OCI-LY3 (cell line): Measurements from ENCODE around the gene EIF4EBP2.

Experiments used
- H2AFZ ChIP-seq: fragments of 200-600, 300-600 bp; shearing (Covaris generic); 2 replicates; pipeline ENCODE4 v1.6.0; 2014; ENCODE audit warnings: antibody characterized with exemption, low read depth, low read length
- H3K27ac ChIP-seq: fragments of 200-600, 300-600 bp; sonication (generic); 2 replicates; pipeline ENCODE4 v1.5.1; 2014; ENCODE audit warnings: mild to moderate bottlenecking, low read length, moderate library complexity, mixed read lengths
- H3K27me3 ChIP-seq: fragments of 200-600, 300-600 bp; sonication (generic); 2 replicates; pipeline ENCODE4 v1.6.1; 2014; ENCODE audit warnings: low read depth, low read length, mixed read lengths
- H3K36me3 ChIP-seq: fragments of 200-600, 300-600 bp; sonication (generic); replicated peaks from 2 replicates; pipeline ENCODE3; 2014; ENCODE audit warnings: low read depth, low read length, mixed read lengths
- H3K4me1 ChIP-seq: fragments of 300-600, 200-600 bp; sonication (generic); 2 replicates; pipeline ENCODE4 v1.6.1; 2014; ENCODE audit warnings: low read length, mixed read lengths
- H3K4me2 ChIP-seq: fragments of 200-600, 300-600 bp; sonication (generic); 2 replicates; pipeline ENCODE4 v1.6.1; 2014; ENCODE audit warnings: low read length, mixed read lengths
- H3K4me3 ChIP-seq: fragments of 300-600, 200-600 bp; sonication (generic); 2 replicates; pipeline ENCODE4 v1.5.1; 2014; ENCODE audit warnings: antibody characterized with exemption, mild to moderate bottlenecking, low read length, moderate library complexity
- H3K79me2 ChIP-seq: fragments of 300-600, 200-600 bp; shearing (Covaris generic); 2 replicates; pipeline ENCODE4 v1.6.1; 2014; ENCODE audit warnings: mild to moderate bottlenecking, low read length, mixed read lengths
- H3K9ac ChIP-seq: fragments of 300-600, 200-600 bp; shearing (Covaris generic); 2 replicates; pipeline ENCODE4 v1.6.0; 2014; ENCODE audit warnings: mild to moderate bottlenecking, low read length, moderate library complexity
- H3K9me3 ChIP-seq: fragments of 200-600, 300-600 bp; shearing (Covaris generic); 2 replicates; pipeline ENCODE4 v1.6.1; 2014; ENCODE audit warnings: low read length, mixed read lengths; ENCODE audit not compliant: insufficient read depth
- H4K20me1 ChIP-seq: fragments of 200-600, 300-600 bp; sonication (generic); 2 replicates; pipeline ENCODE4 v1.6.1; 2016; ENCODE audit warnings: low read length, mixed read lengths; ENCODE audit not compliant: insufficient read depth
- CTCF ChIP-seq: fragments of 200-600, 300-600 bp; sonication (generic); IDR thresholded peaks from 2 replicates; pipeline ENCODE4 v1.5.1; 2014; ENCODE audit warnings: antibody characterized with exemption, low read length, low read depth
- EZH2phosphoT487 ChIP-seq: fragments of 200-600 bp; shearing (Covaris generic); IDR thresholded peaks from 2 replicates; pipeline ENCODE4 v1.6.1; 2018; ENCODE audit warnings: antibody characterized with exemption, mixed run types, low read depth

EIF4EBP2 gene

GRCh38 chr10:70412356-70412755 is 8.4 kb downstream of the EIF4EBP2 start:
- no peak for TF ChIP-seq CTCF
- no peak for TF ChIP-seq EZH2phosphoT487
- Histone ChIP-seq H3K4me1 (no peaks in the 10 kb centered on the region), H3K9me3 (no peaks in the 10 kb centered on the region), H3K27ac (no peak overlapping the region), H3K79me2 (peaks cover 53% of the 10 kb centered on the region), H2AFZ (no peak overlapping the region), H4K20me1 (peaks cover 15% of the 10 kb centered on the region), H3K9ac (no peak overlapping the region), H3K4me2 (no peak overlapping the region), H3K4me3 (no peak overlapping the region), H3K27me3 (no peaks in the 10 kb centered on the region), H3K36me3 (peaks cover 9% of the 10 kb centered on the region)

- peaks cover 8% of the 10 kb centered on the region for H4K20me1 ChIP-seq
- no peaks in the 10 kb centered on the region for H3K27me3 ChIP-seq
- no peak overlapping the region for H3K4me2 ChIP-seq
- H3K9me3 ChIP-seq = no peaks in the 10 kb centered on the region
- H3K27ac ChIP-seq = no peak overlapping the region
- no peaks in the 10 kb centered on the region for H3K36me3 ChIP-seq
- H3K4me3 ChIP-seq = no peak overlapping the region
- peaks cover 22% of the 10 kb centered on the region for H3K79me2 ChIP-seq
- TF ChIP-seq EZH2phosphoT487 = no peak
- no peak for TF ChIP-seq CTCF
- no peak overlapping the region for H3K9ac ChIP-seq
- H3K4me1 ChIP-seq = no peaks in the 10 kb centered on the region
- H2AFZ ChIP-seq = no peak overlapping the region
Observed at GRCh38 chr10:70417568-70417967, 13.6 kb downstream of the EIF4EBP2 start.

GRCh38 chr10:70418229-70418628 is 14.3 kb downstream of the EIF4EBP2 start:
- Histone ChIP-seq H3K79me2 (peaks cover 15% of the 10 kb centered on the region), H3K27me3 (no peaks in the 10 kb centered on the region), H3K4me3 (no peak overlapping the region), H2AFZ (no peak overlapping the region), H3K4me2 (no peak overlapping the region), H3K4me1 (no peaks in the 10 kb centered on the region), H3K27ac (no peak overlapping the region), H3K36me3 (no peaks in the 10 kb centered on the region), H4K20me1 (peaks cover 8% of the 10 kb centered on the region), H3K9ac (no peak overlapping the region), H3K9me3 (no peaks in the 10 kb centered on the region)
- TF ChIP-seq EZH2phosphoT487 (no peak), CTCF (no peak)

- no peaks in the 10 kb centered on the region for H3K27me3 ChIP-seq
- no peak overlapping the region for H3K4me2 ChIP-seq
- no peak overlapping the region for H3K27ac ChIP-seq
- no peak overlapping the region for H3K9ac ChIP-seq
- no peaks in the 10 kb centered on the region for H3K9me3 ChIP-seq
- no peak for TF ChIP-seq EZH2phosphoT487
- no peak for TF ChIP-seq CTCF
- no peaks in the 10 kb centered on the region for H3K4me1 ChIP-seq
- H2AFZ ChIP-seq = no peak overlapping the region
- no peak overlapping the region for H3K4me3 ChIP-seq
- H3K79me2 ChIP-seq = peaks cover 11% of the 10 kb centered on the region
- H4K20me1 ChIP-seq = peaks cover 8% of the 10 kb centered on the region
- no peaks in the 10 kb centered on the region for H3K36me3 ChIP-seq
Observed at GRCh38 chr10:70418713-70419112, 14.8 kb downstream of the EIF4EBP2 start.
